ENCODE measurements around the gene FAH.

The FAH gene

DNA sequence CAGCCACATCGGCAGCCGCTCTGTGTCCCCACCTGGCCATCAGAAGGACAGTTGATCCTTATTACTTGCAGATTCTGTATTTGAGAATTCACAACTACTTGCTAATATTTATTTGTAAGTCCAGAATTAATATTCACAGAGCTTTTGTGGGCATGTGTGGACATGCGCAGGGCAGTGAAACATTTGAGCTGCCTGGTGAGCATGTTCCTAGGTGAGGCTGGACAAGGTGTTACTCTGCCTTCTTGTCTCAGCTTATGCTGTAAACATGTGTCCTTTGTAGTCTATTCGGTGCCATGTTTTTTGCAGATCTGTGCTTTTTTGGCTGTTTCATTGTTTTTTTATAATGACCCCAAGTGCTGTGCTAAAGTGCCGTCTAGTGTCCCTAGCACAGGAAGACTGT, 15.6 kb downstream of the FAH start:
- TF ChIP-seq CTCF (IDR thresholded peaks at IDR 0.05; ENCODE audit: low read depth, low read length, missing control alignments) = no peak
- DNase-seq (ENCODE audit: low read depth) = no peak
- H3K4me3 ChIP-seq (ENCODE audit: low read depth, low read length) = no peak overlapping the region
- in situ Hi-C loops (cut with HindIII; ENCODE audit: low sequenced_read_pairs) = no loop called here

- H3K4me3 ChIP-seq (ENCODE audit: low read depth, low read length) = no peak overlapping the region
- no peak for TF ChIP-seq CTCF (IDR thresholded peaks at IDR 0.05; ENCODE audit: low read depth, low read length, missing control alignments)
- in situ Hi-C loops (cut with HindIII; ENCODE audit: low sequenced_read_pairs) = no loop called here
- DNase-seq (ENCODE audit: low read depth) = no peak
Measured at GRCh38 chr15:80169768-80170357, 17.1 kb downstream of the FAH start.

- no peak for DNase-seq (ENCODE audit: low read depth)
- in situ Hi-C loops (cut with HindIII; ENCODE audit: low sequenced_read_pairs) = no loop called here
- TF ChIP-seq CTCF (IDR thresholded peaks at IDR 0.05; ENCODE audit: low read depth, low read length, missing control alignments) = no peak
- no peak overlapping the region for H3K4me3 ChIP-seq (ENCODE audit: low read depth, low read length)
Measured at GRCh38 chr15:80170596-80170995, 17.8 kb downstream of the FAH start.

GRCh38 chr15:80171787-80172186, 19.0 kb downstream of the FAH start:
- no peak overlapping the region for H3K4me3 ChIP-seq (ENCODE audit: low read depth, low read length)
- in situ Hi-C loops (cut with HindIII; ENCODE audit: low sequenced_read_pairs) = no loop called here
- DNase-seq (ENCODE audit: low read depth) = no peak
- TF ChIP-seq CTCF (IDR thresholded peaks at IDR 0.05; ENCODE audit: low read depth, low read length, missing control alignments) = no peak

DNA sequence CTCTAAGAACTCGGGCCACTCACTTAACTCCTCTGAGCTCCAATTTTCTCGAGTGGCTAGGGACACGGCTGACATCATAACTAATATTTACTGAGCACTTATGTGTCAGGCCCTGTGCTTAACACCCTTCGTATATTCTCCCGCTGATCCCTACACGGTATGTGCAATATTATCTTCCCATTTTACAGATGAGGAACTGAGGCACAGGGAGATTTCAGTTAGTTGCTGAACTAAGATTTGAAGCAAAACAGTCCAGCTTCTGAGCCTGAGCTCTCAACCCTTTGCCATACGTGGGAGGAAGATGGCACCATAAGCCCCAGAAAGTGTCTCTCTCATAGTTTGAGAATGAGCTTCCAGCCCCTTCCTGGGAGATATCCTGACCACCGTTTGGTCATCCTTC, 19.6 kb downstream of the FAH start:
- no peak for TF ChIP-seq CTCF (IDR thresholded peaks at IDR 0.05; ENCODE audit: low read depth, low read length, missing control alignments)
- H3K4me3 ChIP-seq (ENCODE audit: low read depth, low read length) = no peak overlapping the region
- DNase-seq (ENCODE audit: low read depth) = no peak
- in situ Hi-C loops (cut with HindIII; ENCODE audit: low sequenced_read_pairs) = no loop called here

DNA sequence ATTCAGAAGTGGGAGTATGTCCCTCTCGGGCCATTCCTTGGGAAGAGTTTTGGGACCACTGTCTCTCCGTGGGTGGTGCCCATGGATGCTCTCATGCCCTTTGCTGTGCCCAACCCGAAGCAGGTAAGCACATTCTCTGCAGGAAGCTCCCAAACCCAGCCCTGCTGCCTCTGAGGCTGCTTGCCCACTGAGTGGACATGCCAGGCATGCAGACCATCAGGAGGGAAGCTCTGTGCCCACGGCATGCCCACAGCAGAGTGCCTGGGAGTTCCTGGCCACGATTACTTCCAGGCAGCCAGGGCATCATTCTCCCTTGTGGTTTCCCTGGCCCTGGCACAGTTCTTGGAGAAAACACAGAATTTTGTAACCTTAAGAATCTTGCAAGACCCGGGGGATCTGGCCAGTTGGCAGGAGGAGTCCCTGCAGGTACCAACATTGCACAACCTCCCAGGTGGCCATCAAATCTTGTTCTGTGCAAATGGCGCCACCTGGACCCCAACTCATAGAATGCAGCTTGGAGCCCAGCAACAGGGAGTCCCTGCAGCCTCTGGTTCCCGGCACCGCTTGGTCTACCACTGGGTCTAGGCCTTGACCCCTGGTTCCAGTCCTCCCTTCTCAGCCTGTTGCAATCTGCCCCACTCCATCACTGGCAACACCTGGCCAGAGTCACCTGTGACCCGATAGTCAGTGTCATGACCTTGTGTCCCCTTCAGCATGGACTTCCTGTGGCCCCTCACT, 20.4 kb downstream of the FAH start:
- in situ Hi-C loops (cut with HindIII; ENCODE audit: low sequenced_read_pairs) = no loop called here
- peak; percentile 77 for TF ChIP-seq CTCF (IDR thresholded peaks at IDR 0.05; ENCODE audit: low read depth, low read length, missing control alignments)
- H3K4me3 ChIP-seq (ENCODE audit: low read depth, low read length) = no peak overlapping the region
- no peak for DNase-seq (ENCODE audit: low read depth)

Data from astrocyte of the cerebellum (primary cell).